ENCODE data around the gene IKZF4.

GRCh38 chr12:55991110-55991509, 29.7 kb upstream of the IKZF4 start:
- TF ChIP-seq POLR2A (IDR thresholded peaks at IDR 0.05; ENCODE audit: low read depth, low read length), result no peak
- no peak for TF ChIP-seq POLR2AphosphoS5 (IDR thresholded peaks at IDR 0.05; ENCODE audit: low read depth, low read length)
